SK-MEL-5 (cell line): ENCODE data around the gene SHQ1. TPM values are rescaled to one million over a fixed set of nuclear protein-coding genes. Genes with fewer than 3 reads are reported as not detected.
A peak's percentile ranks its signal among the peaks of the same experiment; 100 is the strongest.
"Not testable (repeated sequence)": the region's sequence is repeated elsewhere in the genome, so short reads cannot be mapped to it uniquely, and the experiment has no call there.

Experiments used
- DNase-seq: peaks from one replicate; pipeline ENCODE4 v3.0.0-alpha.2; 2016; ENCODE audit warnings: low read depth, low spot score
- in situ Hi-C: cut with HindIII; loops from 2 replicates; pipeline ENCODE4 v1.10.0; 2016; ENCODE audit warnings: low sequenced_read_pairs, high pct_unique_total_duplicates, low pct_unique_long_range_greater_than_20kb
- total RNA-seq: library from RNA; depleted of rRNA; stranded (reverse); fragments of >200 nt; shearing (Covaris generic); gene quantifications from 2 replicates; pipeline ENCODE4 v1.2.3, GENCODE V29; 2014

SHQ1 gene
- total RNA-seq, 1 experiment from 2014 or later, result 25.9 TPM

DNA sequence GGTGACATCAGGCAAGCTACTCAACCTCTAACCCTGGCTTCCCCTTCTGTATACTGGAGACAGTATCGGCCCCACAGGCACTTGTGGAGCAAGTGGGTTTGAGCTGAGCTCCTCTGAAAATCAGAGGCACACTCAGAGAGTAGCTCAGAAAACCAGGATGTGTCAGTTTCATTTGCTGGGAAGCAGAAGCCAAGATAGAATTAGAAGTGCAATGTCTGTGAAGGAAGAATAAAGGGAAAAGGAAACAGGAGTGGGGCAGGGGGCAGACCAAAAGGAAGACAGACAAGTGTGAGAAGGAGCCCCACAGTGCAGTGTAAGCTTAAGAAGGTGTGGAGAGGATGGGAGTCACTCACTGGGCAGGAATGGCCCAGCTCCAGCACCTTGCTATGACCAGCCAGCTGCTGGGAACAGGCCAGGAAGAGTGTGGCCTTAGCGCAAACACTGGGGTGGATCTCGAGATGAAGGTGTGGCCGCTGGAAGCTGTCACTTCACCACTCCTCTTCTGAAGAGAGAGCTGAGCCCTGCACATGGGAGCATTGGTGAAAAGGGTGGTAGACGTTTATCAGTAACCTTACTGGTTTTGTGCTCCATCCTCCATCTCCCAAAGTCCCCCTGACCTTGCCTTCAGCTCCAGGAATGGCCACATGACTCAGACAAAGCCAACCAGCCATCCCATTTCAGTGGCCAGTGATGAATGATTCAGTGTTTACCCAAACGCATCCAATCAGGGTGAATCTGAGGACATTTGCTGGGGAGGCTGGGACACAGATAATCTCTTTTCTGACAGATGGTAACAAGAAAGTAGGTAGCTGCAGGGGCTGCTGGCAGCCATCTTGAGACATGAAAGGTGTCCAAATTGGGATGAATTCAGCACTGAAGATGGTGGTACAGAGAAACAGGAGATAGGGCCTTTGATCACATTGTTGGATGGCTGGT is 108.4 kb downstream of the SHQ1 start:
- in situ Hi-C loops, result no loop called here
- DNase-seq, result no peak

DNA sequence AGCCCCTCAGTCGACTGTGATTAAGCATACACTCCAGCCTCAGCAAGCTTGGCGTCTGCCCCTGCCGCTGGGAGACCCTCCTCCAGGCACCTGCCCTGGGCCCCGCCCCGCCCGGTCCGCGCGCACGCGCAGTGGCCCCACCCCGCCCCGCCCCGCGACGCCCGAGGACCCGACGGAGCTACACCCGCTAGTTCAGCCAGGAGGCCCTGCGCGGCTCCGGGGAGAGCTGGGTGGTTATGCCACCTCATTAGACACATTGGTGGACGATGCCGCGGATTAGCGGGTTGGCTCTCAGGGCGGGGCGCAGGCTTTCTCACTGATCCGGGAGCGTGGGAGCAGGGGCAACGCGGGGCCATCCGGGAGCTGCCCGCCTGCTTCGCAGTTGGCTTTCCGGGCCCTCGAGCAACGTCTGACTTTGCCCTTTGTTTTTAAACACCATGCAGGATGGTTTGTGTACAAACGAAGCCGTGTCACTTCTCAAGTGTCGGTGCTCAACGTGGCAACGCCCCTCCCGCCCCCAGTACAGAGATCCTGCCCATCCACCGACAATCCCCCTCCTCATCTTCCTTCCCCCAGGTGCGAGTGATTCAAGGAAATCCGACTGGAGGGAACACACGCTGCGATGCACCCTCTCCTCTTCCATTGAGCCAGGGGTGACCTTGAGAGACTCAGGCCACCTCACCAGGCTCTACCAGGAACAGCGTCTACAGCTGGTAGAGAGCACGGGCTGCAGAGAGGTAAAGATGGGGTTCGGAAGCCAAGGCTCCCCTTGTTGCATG is 109.3 kb downstream of the SHQ1 start:
- DNase-seq, result peak; percentile 40
- in situ Hi-C loops, result no loop called here

DNA sequence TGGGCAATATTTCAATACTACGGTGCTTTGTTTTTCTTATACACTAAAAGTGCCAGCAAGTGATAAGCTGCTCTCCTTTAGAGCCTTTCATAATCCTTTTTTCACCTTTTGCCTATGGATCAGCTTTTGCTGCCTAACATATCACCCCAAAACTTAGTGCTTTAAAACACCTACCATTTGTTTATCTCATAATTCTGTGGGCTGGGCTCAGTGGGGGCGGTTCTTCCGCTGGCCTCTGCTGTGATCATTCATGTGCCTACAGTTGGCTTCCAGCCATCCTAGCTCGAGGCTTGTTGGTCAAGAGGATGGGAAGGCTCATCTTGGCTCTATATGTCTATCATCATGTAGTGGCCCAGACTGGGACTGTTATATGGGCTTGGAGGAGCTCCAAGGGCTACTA is 113.2 kb downstream of the SHQ1 start:
- in situ Hi-C loops, DNase-seq: not testable (repeated sequence)

DNA sequence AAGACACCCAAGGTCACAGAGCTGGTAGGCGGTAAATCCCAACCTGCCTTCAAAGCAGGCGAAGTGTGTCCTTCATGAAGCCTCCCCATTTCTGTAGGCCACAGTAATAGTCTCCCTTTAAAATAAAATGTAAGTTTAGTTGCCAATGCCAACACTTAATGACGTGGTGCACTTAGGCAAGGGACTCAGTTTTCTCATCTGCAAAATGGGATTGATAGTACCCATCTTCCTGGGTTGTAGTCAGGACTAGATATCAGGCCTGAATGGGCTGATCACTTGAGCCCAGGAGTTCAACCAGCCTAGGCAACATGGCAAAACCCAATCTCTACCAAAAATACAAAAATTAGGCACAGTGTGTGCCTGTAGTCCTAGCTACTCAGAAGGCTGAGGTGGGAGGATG is 114.6 kb downstream of the SHQ1 start:
- in situ Hi-C loops, result no loop called here

GRCh38 chr3:72732666-72733345 is 115.4 kb downstream of the SHQ1 start:
- DNase-seq, in situ Hi-C loops: not testable (repeated sequence)

More for the DNA sequence above, 114.6 kb downstream of the SHQ1 start:
- no peak for DNase-seq

DNA sequence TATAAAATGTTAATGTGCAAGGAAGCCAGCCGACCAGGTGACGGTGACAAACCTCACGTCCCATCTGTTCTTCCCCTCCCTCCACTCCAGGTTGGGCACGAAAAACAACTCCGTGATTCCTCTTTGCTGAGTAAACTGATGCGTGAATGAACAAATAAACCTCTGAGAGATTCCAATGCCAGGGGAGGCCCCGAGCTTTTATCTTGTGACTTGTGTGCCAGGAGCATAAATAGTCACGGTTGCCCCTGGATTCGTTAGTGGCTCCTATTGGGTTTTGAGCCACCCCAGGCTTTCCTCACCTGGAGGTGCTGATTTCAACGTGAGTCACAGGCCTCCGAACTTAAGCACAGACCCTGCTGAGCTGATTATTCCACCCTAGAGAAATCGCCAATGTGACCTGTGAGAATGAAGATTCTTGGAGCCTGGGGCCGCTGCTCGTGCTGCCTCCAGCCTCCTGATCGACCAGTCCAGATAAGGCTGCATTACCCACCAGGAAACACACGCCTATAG is 119.2 kb downstream of the SHQ1 start:
- DNase-seq, result no peak
- in situ Hi-C loops, result no loop called here

DNA sequence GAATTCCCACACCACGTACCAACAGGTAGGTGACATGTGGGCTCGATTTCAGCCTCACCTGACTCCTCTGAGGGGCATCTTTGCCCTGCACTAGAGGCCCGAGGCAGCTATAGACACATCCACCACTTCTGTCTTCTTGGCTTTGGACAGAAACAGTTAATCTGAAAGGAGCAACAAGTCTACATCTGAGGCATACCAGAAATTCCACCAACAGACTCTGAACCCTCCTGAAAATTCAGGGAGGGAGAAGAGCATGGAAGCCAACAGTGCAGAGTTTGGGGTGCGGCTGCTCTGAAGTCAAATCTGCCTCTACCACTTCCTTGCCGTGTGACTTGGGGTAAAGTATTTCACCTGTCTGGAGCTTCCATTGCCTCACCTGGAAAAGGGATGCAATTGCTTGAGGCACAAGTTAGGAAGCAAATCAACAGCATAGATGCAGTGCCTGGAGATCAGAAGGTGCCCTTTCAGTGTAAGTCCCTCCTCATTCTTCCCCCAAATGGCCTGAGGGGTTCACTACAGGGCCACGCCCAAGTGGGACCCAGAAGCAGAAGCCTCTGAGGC is 119.8 kb downstream of the SHQ1 start:
- in situ Hi-C loops, result no loop called here

DNA sequence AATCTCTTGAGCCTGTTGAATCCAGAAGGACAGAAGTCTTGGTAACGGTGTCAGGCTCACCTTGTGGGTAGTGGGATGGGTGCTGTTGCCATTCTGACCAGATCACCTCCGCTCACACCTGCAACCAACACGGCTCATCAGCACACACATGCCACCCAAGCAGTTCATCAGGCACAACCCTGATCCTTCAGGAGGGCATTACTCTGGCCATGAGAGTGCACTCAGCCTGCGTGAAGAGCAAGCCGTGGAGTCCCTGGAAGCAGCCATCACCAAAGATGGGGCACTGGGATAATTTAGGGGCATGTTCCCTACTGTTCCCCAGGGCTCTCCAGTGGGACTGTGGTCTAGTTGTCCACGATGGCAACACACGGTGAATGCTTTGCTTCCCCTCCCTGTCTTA is 120.5 kb downstream of the SHQ1 start:
- no peak for DNase-seq
- in situ Hi-C loops, result no loop called here

More for the DNA sequence above, 119.8 kb downstream of the SHQ1 start:
- DNase-seq, result no peak

GRCh38 chr3:72727172-72727571 is 121.1 kb downstream of the SHQ1 start:
- in situ Hi-C loops, result no loop called here
- DNase-seq, result no peak

DNA sequence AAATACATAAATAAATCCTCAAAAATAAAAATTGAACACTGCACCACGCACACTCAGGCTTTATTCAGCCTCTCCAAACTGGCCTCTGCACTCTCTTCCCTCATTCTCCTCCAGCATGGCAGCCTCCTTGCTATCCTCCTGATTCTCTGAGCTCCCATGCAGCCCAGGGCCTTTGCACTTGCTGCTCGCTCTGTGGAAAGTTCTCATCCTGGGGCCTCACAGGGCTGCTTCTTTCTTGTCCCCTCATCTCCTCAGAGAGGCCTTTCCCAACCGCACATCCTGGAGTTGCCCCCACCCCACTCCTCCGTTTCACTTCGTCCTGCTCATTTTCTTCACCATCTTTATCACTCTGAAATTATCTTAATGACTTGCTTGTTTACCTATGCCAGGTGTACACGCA is 123.0 kb downstream of the SHQ1 start:
- in situ Hi-C loops, result no loop called here
- DNase-seq, result no peak

GRCh38 chr3:72724070-72724469 is 124.2 kb downstream of the SHQ1 start:
- DNase-seq, result no peak
- in situ Hi-C loops, result no loop called here

- in situ Hi-C loops, result no loop called here
- no peak for DNase-seq
Observed at GRCh38 chr3:72722930-72723726, 125.1 kb downstream of the SHQ1 start.

- DNase-seq, result no peak
- in situ Hi-C loops, result no loop called here
Observed at GRCh38 chr3:72721683-72722381, 126.4 kb downstream of the SHQ1 start.

DNA sequence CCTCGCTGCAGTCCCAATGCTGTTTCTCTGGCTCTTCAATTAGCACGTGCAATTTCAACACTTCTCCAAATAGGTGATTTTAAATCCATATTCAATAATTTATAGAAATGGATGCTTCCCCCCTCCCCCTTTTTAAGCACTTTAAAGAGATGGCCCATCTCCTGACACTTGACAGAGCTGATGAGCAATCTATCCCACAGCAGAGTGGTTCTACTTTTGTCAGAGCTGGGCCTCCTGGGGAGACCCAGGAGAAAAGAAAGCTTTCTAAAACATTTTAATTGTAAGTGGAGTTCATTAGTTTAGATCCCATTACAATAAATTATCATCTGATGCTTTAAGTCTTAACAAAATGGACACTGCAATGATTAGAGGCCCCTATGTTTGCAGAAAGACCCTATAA is 127.7 kb downstream of the SHQ1 start:
- in situ Hi-C loops, result no loop called here
- no peak for DNase-seq

DNA sequence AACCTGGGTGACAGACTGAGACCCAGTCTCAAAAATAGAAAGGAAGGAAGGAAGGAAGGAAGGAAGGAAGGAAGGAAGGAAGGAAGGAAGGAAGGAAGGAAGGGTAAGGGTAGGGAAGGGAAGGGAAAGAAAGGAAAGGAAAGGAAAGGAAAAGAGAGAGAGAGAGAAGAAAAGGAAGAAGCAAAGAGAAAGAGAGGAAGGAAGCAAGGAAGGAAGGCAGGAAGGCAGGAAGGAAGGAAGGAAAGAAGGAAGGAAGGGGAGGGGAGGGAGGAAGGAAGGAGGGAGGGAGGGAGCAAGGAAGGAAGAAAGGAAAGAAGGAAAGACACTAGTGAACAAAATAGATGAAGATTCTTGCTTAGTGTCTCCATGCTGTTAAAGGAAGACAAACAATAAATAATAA is 129.1 kb downstream of the SHQ1 start:
- in situ Hi-C loops, result no loop called here
- no peak for DNase-seq

DNA sequence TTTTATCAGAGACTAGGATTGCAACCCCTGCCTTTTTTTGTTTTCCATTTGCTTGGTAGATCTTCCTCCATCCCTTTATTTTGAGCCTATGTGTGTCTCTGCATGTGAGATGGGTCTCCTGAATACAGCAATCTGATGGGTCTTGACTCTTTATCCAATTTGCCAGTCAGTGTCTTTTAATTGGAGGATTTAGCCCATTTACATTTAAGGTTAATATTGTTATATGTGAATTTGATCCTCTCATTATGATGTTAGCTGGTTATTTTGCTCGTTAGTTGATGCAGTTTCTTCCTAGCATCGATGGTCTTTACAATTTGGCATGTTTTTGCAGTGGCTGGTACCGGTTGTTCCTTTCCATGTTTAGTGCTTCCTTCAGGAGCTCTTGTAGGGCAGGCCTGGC is 134.1 kb downstream of the SHQ1 start:
- in situ Hi-C loops, DNase-seq: not testable (repeated sequence)
